ENCODE data around the gene RHBDF1.
"Not testable (repeated sequence)": the region's sequence is repeated elsewhere in the genome, so short reads cannot be mapped to it uniquely, and the experiment has no call there.

Gene RHBDF1

GRCh38 chr16:42691-43090 is 29.7 kb downstream of the RHBDF1 start:
- H3K27ac ChIP-seq, result no peak overlapping the region
- no peak for TF ChIP-seq CTCF (conservative IDR thresholded peaks at IDR 0.05)

GRCh38 chr16:42069-42457 is 30.4 kb downstream of the RHBDF1 start:
- no peak for TF ChIP-seq CTCF (conservative IDR thresholded peaks at IDR 0.05)
- H3K27ac ChIP-seq, result no peak overlapping the region

- no peak overlapping the region for H3K27ac ChIP-seq
- TF ChIP-seq CTCF (conservative IDR thresholded peaks at IDR 0.05), result no peak
Measured at GRCh38 chr16:41439-42068, 30.9 kb downstream of the RHBDF1 start.

- no peak for TF ChIP-seq CTCF (conservative IDR thresholded peaks at IDR 0.05)
- no peak overlapping the region for H3K27ac ChIP-seq
Measured at GRCh38 chr16:38941-39892, 33.2 kb downstream of the RHBDF1 start.

GRCh38 chr16:38206-38605 is 34.2 kb downstream of the RHBDF1 start:
- not testable (repeated sequence) for H3K27ac ChIP-seq

- TF ChIP-seq CTCF (conservative IDR thresholded peaks at IDR 0.05), result no peak
- H3K27ac ChIP-seq, result no peak overlapping the region
Measured at GRCh38 chr16:37511-37910, 34.9 kb downstream of the RHBDF1 start.

- TF ChIP-seq CTCF (conservative IDR thresholded peaks at IDR 0.05), result no peak
- H3K27ac ChIP-seq, result no peak overlapping the region
Measured at GRCh38 chr16:36336-36984, 36.0 kb downstream of the RHBDF1 start.
